ENCODE results near the gene PLXNB3. TPM values are rescaled to one million over a fixed set of nuclear protein-coding genes. Genes with fewer than 3 reads are reported as not detected.

Gene PLXNB3
- total and polyA plus RNA-seq, 2 of the 13 experiments (the other 11 are each of a cell fraction or from before 2014, with no cell fraction given): 3.0 to 6.9 TPM

DNA sequence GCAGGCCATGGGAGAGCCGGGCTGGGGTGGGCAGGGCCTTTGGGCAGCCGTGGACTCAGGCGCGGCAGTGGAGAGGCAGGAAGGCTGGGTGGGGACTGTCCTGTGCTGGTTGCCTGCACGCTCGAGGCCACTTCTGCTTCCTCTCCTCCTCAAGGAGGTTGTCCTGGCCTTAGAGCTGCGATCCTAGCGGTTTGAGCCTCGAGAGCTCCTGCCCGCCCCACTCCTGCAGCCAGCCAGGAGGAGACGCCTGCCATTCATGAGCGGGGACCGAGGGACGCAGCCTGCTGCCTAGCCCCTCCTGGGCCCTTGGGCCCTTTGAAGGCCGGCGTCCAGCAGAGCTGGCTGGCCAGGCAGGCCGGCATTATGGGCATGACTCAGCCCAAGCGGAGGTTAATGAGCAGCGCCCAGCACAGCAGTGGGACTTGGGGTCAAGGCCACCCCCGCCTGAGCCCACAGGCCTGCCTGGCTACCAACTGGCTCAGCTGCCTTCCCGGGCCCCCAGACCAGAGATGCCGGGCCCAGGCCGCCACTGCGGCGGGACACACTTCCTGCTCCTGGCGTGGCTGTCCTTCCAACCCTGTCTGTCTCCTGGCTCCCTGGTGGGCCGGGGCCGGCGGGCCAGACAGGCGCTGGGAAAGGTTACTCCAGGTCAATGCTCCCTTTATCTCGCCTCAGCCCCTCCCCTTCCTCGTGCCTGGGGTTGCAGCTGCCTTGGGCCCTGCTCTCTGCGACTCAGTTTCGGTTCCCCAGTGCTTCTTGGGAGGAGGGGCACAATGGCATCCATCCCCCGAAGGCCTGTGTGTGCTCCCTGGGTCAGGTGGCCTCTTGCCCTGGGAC lies 37.5 kb upstream of the PLXNB3 start (continued):
- TF ChIP-seq, protein P1, sequence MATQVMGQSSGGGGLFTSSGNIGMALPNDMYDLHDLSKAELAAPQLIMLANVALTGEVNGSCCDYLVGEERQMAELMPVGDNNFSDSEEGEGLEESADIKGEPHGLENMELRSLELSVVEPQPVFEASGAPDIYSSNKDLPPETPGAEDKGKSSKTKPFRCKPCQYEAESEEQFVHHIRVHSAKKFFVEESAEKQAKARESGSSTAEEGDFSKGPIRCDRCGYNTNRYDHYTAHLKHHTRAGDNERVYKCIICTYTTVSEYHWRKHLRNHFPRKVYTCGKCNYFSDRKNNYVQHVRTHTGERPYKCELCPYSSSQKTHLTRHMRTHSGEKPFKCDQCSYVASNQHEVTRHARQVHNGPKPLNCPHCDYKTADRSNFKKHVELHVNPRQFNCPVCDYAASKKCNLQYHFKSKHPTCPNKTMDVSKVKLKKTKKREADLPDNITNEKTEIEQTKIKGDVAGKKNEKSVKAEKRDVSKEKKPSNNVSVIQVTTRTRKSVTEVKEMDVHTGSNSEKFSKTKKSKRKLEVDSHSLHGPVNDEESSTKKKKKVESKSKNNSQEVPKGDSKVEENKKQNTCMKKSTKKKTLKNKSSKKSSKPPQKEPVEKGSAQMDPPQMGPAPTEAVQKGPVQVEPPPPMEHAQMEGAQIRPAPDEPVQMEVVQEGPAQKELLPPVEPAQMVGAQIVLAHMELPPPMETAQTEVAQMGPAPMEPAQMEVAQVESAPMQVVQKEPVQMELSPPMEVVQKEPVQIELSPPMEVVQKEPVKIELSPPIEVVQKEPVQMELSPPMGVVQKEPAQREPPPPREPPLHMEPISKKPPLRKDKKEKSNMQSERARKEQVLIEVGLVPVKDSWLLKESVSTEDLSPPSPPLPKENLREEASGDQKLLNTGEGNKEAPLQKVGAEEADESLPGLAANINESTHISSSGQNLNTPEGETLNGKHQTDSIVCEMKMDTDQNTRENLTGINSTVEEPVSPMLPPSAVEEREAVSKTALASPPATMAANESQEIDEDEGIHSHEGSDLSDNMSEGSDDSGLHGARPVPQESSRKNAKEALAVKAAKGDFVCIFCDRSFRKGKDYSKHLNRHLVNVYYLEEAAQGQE (IDR thresholded peaks at IDR 0.05; ENCODE audit: borderline replicate concordance in 1 of 2, low read depth in 1 of 2, low read length in 2 of 2): peak in 1 of 2 experiments; percentile 5; a peak in 1 of 4 replicates
- TF ChIP-seq, protein P2, sequence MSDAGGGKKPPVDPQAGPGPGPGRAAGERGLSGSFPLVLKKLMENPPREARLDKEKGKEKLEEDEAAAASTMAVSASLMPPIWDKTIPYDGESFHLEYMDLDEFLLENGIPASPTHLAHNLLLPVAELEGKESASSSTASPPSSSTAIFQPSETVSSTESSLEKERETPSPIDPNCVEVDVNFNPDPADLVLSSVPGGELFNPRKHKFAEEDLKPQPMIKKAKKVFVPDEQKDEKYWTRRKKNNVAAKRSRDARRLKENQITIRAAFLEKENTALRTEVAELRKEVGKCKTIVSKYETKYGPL (CRISPR knock-in tag; IDR thresholded peaks at IDR 0.05): no peak
- TF ChIP-seq, protein P3, sequence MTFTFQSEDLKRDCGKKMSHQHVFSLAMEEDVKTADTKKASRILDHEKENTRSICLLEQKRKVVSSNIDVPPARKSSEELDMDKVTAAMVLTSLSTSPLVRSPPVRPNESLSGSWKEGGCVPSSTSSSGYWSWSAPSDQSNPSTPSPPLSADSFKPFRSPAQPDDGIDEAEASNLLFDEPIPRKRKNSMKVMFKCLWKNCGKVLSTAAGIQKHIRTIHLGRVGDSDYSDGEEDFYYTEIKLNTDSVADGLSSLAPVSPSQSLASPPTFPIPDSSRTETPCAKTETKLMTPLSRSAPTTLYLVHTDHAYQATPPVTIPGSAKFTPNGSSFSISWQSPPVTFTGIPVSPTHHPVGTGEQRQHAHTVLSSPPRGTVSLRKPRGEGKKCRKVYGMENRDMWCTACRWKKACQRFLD (CRISPR knock-in tag; IDR thresholded peaks at IDR 0.05; ENCODE audit: borderline replicate concordance): no peak
- TF ChIP-seq ZNF747 (CRISPR knock-in tag; IDR thresholded peaks at IDR 0.05; ENCODE audit: borderline replicate concordance) (no peak), SP140L (CRISPR knock-in tag; IDR thresholded peaks at IDR 0.05; ENCODE audit: borderline replicate concordance) (no peak), SRSF1 (optimal IDR thresholded peaks at IDR 0.05; ENCODE audit: low read depth, low read length) (no peak), ZNF598 (CRISPR knock-in tag; IDR thresholded peaks at IDR 0.05; ENCODE audit: borderline replicate concordance) (no peak), ZFP62 (CRISPR knock-in tag; IDR thresholded peaks at IDR 0.05) (no peak), ZNF143 (CRISPR knock-in tag; IDR thresholded peaks at IDR 0.05) (no peak), ZNF709 (CRISPR knock-in tag; IDR thresholded peaks at IDR 0.05) (no peak), ZSCAN29 (CRISPR knock-in tag; conservative IDR thresholded peaks at IDR 0.05) (no peak), ZNF644 (CRISPR knock-in tag; IDR thresholded peaks at IDR 0.05; ENCODE audit: low read depth) (no peak), RCOR2 (CRISPR knock-in tag; IDR thresholded peaks at IDR 0.05) (no peak), ZNF614 (CRISPR knock-in tag; IDR thresholded peaks at IDR 0.05; ENCODE audit: borderline replicate concordance) (peak; percentile 76; the same call in 1 of the 2 replicates), ZSCAN20 (CRISPR knock-in tag; IDR thresholded peaks at IDR 0.05; ENCODE audit: borderline replicate concordance) (no peak), REPIN1 (CRISPR knock-in tag; IDR thresholded peaks at IDR 0.05; ENCODE audit: borderline replicate concordance, low read depth) (0 out of 2 replicates have a peak, but pooled peaks have one; percentile 44)
- TF ChIP-seq, protein P4, sequence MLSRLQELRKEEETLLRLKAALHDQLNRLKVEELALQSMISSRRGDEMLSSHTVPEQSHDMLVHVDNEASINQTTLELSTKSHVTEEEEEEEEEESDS (CRISPR knock-in tag; IDR thresholded peaks at IDR 0.05; ENCODE audit: borderline replicate concordance): no peak
- TF ChIP-seq, protein P5, sequence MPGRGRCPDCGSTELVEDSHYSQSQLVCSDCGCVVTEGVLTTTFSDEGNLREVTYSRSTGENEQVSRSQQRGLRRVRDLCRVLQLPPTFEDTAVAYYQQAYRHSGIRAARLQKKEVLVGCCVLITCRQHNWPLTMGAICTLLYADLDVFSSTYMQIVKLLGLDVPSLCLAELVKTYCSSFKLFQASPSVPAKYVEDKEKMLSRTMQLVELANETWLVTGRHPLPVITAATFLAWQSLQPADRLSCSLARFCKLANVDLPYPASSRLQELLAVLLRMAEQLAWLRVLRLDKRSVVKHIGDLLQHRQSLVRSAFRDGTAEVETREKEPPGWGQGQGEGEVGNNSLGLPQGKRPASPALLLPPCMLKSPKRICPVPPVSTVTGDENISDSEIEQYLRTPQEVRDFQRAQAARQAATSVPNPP (CRISPR knock-in tag; IDR thresholded peaks at IDR 0.05): no peak
- TF ChIP-seq, protein P6, sequence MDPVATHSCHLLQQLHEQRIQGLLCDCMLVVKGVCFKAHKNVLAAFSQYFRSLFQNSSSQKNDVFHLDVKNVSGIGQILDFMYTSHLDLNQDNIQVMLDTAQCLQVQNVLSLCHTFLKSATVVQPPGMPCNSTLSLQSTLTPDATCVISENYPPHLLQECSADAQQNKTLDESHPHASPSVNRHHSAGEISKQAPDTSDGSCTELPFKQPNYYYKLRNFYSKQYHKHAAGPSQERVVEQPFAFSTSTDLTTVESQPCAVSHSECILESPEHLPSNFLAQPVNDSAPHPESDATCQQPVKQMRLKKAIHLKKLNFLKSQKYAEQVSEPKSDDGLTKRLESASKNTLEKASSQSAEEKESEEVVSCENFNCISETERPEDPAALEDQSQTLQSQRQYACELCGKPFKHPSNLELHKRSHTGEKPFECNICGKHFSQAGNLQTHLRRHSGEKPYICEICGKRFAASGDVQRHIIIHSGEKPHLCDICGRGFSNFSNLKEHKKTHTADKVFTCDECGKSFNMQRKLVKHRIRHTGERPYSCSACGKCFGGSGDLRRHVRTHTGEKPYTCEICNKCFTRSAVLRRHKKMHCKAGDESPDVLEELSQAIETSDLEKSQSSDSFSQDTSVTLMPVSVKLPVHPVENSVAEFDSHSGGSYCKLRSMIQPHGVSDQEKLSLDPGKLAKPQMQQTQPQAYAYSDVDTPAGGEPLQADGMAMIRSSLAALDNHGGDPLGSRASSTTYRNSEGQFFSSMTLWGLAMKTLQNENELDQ (CRISPR knock-in tag; IDR thresholded peaks at IDR 0.05; ENCODE audit: borderline replicate concordance): no peak

Measured in HepG2 (cell line).